Measurements from ENCODE around the gene WWOX. TPM values are rescaled to one million over a fixed set of nuclear protein-coding genes. Genes with fewer than 3 reads are reported as not detected.

WWOX gene
- total and polyA plus RNA-seq, 2 of the 13 experiments (the other 11 are each of a cell fraction or from before 2014, with no cell fraction given) = 9.1 to 37.4 TPM

GRCh38 chr16:78134944-78135619 lies 35.6 kb downstream of the WWOX start (continued):
- TF ChIP-seq ZNF574 (CRISPR knock-in tag; IDR thresholded peaks at IDR 0.05) (no peak), CBX1 (IDR thresholded peaks at IDR 0.05; ENCODE audit: low read depth) (no peak), HNF1A (IDR thresholded peaks at IDR 0.05; ENCODE audit: low read depth) (0 out of 2 replicates have a peak, but pooled peaks have one; percentile 35), HNF1A (CRISPR knock-in tag; IDR thresholded peaks at IDR 0.05; ENCODE audit: borderline replicate concordance) (no peak), YY1 (IDR thresholded peaks at IDR 0.05; ENCODE audit: insufficient read depth, insufficient replicate concordance, low read depth, low read length) (no peak), USF2 (IDR thresholded peaks at IDR 0.05; ENCODE audit: low read depth, low read length) (peak; percentile 89), USF2 (CRISPR knock-in tag; IDR thresholded peaks at IDR 0.05; ENCODE audit: borderline replicate concordance) (peak; percentile 93; the same call in 1 of the 2 replicates), JUNB (CRISPR knock-in tag; IDR thresholded peaks at IDR 0.05; ENCODE audit: borderline replicate concordance) (no peak), ZNF296 (CRISPR knock-in tag; conservative IDR thresholded peaks at IDR 0.05) (no peak), PRMT3 (CRISPR knock-in tag; IDR thresholded peaks at IDR 0.05; ENCODE audit: borderline replicate concordance, low read depth) (no peak), TOPORS (CRISPR knock-in tag; IDR thresholded peaks at IDR 0.05) (no peak), ATF5 (CRISPR knock-in tag; IDR thresholded peaks at IDR 0.05; ENCODE audit: low read depth) (no peak), SIN3B (IDR thresholded peaks at IDR 0.05; ENCODE audit: low read length) (no peak), ATF2 (CRISPR knock-in tag; IDR thresholded peaks at IDR 0.05) (0 out of 2 replicates have a peak, but pooled peaks have one; percentile 61), JUND (CRISPR knock-in tag; IDR thresholded peaks at IDR 0.05) (no peak), HNRNPLL (IDR thresholded peaks at IDR 0.05; ENCODE audit: low read depth, low read length, poor library complexity, severe bottlenecking) (no peak), FOXA1 (IDR thresholded peaks at IDR 0.05) (no peak), FOXA1 (CRISPR knock-in tag; IDR thresholded peaks at IDR 0.05) (peak; percentile 83), ZNF264 (CRISPR knock-in tag; IDR thresholded peaks at IDR 0.05) (no peak)
